Mesothelial cell of epicardium (in vitro differentiated cells): Measurements from ENCODE around the gene PAGR1. TPM values are rescaled to one million over a fixed set of nuclear protein-coding genes. Genes with fewer than 3 reads are reported as not detected.

Source experiments
- DNase-seq, 2 experiments: peaks; one replicate each; pipeline ENCODE4 v3.0.0; 2021; ENCODE audit warnings: low spot score in 2 of 2; ENCODE audit not compliant: unreplicated experiment in 2 of 2
- H3K27ac Mint-ChIP-seq: 2 replicates; pipeline ENCODE4 v1.8.0; 2021; ENCODE audit warnings: mixed read lengths
- H3K27me3 Mint-ChIP-seq: 2 replicates; pipeline ENCODE4 v1.8.0; 2021; ENCODE audit warnings: low read depth, mixed read lengths
- H3K36me3 Mint-ChIP-seq: 2 replicates; pipeline ENCODE4 v1.8.0; 2021; ENCODE audit warnings: mixed read lengths
- H3K4me1 Mint-ChIP-seq: 2 replicates; pipeline ENCODE4 v1.8.0; 2021; ENCODE audit warnings: mixed read lengths
- H3K4me3 Mint-ChIP-seq: 2 replicates; pipeline ENCODE4 v1.8.0; 2021; ENCODE audit warnings: mild to moderate bottlenecking, moderate library complexity, mixed read lengths
- H3K9me3 Mint-ChIP-seq: 2 replicates; pipeline ENCODE4 v1.8.0; 2021; ENCODE audit warnings: mixed read lengths
- total RNA-seq: library from RNA; stranded (reverse); gene quantifications from 3 replicates; pipeline ENCODE4 v1.2.1, GENCODE V29; 2021
- TF ChIP-seq, protein P1 (sequence below): fragments of 200-600 bp; sonication (generic); IDR thresholded peaks from one replicate; pipeline ENCODE4 v1.5.0; 2021; ENCODE audit warnings: antibody characterized with exemption; ENCODE audit not compliant: unreplicated experiment

The PAGR1 gene
- total RNA-seq, 1 donor from 2014 or later = 43.8 TPM

GRCh38 chr16:29811170-29811895, 4.6 kb upstream of the PAGR1 start:
- Mint-ChIP-seq H3K27me3 (no peaks in the 10 kb centered on the region), H3K4me3 (peak overlapping the region; percentile 80), H3K36me3 (peaks cover 1% of the 10 kb centered on the region), H3K27ac (peak overlapping the region; percentile 99), H3K4me1 (peaks cover 68% of the 10 kb centered on the region), H3K9me3 (no peaks in the 10 kb centered on the region)
- TF ChIP-seq, protein P1, sequence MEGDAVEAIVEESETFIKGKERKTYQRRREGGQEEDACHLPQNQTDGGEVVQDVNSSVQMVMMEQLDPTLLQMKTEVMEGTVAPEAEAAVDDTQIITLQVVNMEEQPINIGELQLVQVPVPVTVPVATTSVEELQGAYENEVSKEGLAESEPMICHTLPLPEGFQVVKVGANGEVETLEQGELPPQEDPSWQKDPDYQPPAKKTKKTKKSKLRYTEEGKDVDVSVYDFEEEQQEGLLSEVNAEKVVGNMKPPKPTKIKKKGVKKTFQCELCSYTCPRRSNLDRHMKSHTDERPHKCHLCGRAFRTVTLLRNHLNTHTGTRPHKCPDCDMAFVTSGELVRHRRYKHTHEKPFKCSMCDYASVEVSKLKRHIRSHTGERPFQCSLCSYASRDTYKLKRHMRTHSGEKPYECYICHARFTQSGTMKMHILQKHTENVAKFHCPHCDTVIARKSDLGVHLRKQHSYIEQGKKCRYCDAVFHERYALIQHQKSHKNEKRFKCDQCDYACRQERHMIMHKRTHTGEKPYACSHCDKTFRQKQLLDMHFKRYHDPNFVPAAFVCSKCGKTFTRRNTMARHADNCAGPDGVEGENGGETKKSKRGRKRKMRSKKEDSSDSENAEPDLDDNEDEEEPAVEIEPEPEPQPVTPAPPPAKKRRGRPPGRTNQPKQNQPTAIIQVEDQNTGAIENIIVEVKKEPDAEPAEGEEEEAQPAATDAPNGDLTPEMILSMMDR = no peak
- DNase-seq = peak; percentile 82 to 87

- Mint-ChIP-seq H3K9me3 (no peaks in the 10 kb centered on the region), H3K4me3 (peak within 1 kb of the TSS; percentile 80), H3K36me3 (peaks cover 1% of the 10 kb centered on the region), H3K4me1 (peaks cover 73% of the 10 kb centered on the region), H3K27ac (peak within 1 kb of the TSS; percentile 99), H3K27me3 (no peaks in the 10 kb centered on the region)
- DNase-seq = peak; percentile 69 to 76
- TF ChIP-seq, protein P1 = no peak
Observed at GRCh38 chr16:29811896-29812665, 3.9 kb upstream of the PAGR1 start, which contains the start of gene PRRT2. TSS of gene PRRT2 (plus strand) at chr16:29812193. CDS start at chr16:29813055, 862 bp downstream.

DNA sequence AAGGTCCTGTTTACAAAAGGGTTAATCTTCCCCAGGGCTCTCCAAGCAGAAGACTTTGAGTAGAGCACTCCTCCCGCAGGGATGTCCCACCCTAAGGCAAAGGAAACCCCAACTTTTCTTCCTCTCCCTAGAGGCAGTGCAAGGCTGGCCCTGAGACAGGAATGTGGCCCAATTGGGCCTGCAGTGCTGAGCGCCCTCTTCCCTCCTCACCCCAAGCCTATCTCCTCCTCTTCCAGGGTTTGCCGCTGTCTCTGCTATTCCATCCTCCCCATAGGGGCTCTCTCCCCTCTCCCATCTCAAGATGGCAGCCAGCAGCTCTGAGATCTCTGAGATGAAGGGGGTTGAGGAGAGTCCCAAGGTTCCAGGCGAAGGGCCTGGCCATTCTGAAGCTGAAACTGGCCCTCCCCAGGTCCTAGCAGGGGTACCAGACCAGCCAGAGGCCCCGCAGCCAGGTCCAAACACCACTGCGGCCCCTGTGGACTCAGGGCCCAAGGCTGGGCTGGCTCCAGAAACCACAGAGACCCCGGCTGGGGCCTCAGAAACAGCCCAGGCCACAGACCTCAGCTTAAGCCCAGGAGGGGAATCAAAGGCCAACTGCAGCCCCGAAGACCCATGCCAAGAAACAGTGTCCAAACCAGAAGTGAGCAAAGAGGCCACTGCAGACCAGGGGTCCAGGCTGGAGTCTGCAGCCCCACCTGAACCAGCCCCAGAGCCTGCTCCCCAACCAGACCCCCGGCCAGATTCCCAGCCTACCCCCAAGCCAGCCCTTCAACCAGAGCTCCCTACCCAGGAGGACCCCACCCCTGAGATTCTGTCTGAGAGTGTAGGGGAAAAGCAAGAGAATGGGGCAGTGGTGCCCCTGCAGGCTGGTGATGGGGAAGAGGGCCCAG, 3.0 kb upstream of the PAGR1 start:
- H3K4me1 Mint-ChIP-seq = peaks cover 70% of the 10 kb centered on the region
- peaks cover 1% of the 10 kb centered on the region for H3K36me3 Mint-ChIP-seq
- DNase-seq = no peak
- H3K4me3 Mint-ChIP-seq = peak overlapping the region; percentile 80
- TF ChIP-seq, protein P1 = no peak
- H3K27me3 Mint-ChIP-seq = no peaks in the 10 kb centered on the region
- no peaks in the 10 kb centered on the region for H3K9me3 Mint-ChIP-seq
- peak overlapping the region; percentile 90 for H3K27ac Mint-ChIP-seq

- Mint-ChIP-seq H3K36me3 (peaks cover 2% of the 10 kb centered on the region), H3K9me3 (no peaks in the 10 kb centered on the region), H3K4me3 (peak overlapping the region; percentile 54), H3K27me3 (no peaks in the 10 kb centered on the region), H3K27ac (no peak overlapping the region), H3K4me1 (peaks cover 65% of the 10 kb centered on the region)
- TF ChIP-seq, protein P1 = no peak
- no peak for DNase-seq
Observed at GRCh38 chr16:29813644-29814562, 2.0 kb upstream of the PAGR1 start.
